ENCODE results near the gene ADRB1. TPM values are rescaled to one million over a fixed set of nuclear protein-coding genes. Genes with fewer than 3 reads are reported as not detected.
A peak's percentile ranks its signal among the peaks of the same experiment; 100 is the strongest.

Gene ADRB1
- total RNA-seq, 4 donors from 2014 or later: 0.18 to 1.1 (median 0.27) TPM; not detected in 1

DNA sequence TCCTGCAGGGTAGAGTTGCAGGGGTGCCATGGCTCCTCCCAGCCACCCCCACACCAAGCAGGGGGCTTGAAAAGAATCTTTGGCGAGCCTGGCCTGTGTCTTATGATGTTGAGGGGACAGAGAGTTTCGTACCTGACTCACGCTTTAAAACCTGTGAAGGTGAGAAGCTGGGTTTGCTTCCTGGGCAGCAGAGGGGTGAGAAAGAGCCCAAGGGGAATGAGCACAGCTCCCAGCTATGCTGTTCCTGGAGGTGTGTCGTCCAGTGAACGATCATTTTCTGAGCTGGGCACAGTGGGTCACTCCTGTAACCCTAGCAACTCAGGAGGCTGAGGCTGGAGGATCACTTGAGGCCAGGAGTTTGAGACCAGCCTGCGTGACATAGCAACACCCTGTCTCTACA is 13.5 kb upstream of the ADRB1 start:
- Histone ChIP-seq H3K36me3 (no peaks in the 10 kb centered on the region), H3K27ac (no peak overlapping the region), H3K27me3 (peaks cover 0 to 72% (median 0%) of the 10 kb centered on the region in 4 donors), H3K9me3 (no peaks in the 10 kb centered on the region), H3K4me1 (peaks cover 0 to 22% (median 12%) of the 10 kb centered on the region in 3 donors), H3K4me3 (no peak overlapping the region)
- intact Hi-C loops (cut with DNase I): no loop called here
- TF ChIP-seq, protein P1, sequence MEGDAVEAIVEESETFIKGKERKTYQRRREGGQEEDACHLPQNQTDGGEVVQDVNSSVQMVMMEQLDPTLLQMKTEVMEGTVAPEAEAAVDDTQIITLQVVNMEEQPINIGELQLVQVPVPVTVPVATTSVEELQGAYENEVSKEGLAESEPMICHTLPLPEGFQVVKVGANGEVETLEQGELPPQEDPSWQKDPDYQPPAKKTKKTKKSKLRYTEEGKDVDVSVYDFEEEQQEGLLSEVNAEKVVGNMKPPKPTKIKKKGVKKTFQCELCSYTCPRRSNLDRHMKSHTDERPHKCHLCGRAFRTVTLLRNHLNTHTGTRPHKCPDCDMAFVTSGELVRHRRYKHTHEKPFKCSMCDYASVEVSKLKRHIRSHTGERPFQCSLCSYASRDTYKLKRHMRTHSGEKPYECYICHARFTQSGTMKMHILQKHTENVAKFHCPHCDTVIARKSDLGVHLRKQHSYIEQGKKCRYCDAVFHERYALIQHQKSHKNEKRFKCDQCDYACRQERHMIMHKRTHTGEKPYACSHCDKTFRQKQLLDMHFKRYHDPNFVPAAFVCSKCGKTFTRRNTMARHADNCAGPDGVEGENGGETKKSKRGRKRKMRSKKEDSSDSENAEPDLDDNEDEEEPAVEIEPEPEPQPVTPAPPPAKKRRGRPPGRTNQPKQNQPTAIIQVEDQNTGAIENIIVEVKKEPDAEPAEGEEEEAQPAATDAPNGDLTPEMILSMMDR (IDR thresholded peaks at IDR 0.05): no peak
- TF ChIP-seq POLR2A (IDR thresholded peaks at IDR 0.05): no peak
- 79 to 91% methylated on average over 5 to 6 of the region's 6 CpGs for WGBS, 2 donors
- no peak for DNase-seq

- DNase-seq: no peak
- 65 to 77% methylated on average over 6 of the region's 6 CpGs for WGBS, 2 donors
- TF ChIP-seq, protein P1 (IDR thresholded peaks at IDR 0.05): no peak
- TF ChIP-seq POLR2A (IDR thresholded peaks at IDR 0.05): no peak
- Histone ChIP-seq H3K27ac (no peak overlapping the region), H3K9me3 (no peaks in the 10 kb centered on the region), H3K27me3 (peaks cover 0 to 74% (median 0%) of the 10 kb centered on the region in 4 donors), H3K36me3 (no peaks in the 10 kb centered on the region), H3K4me3 (no peak overlapping the region), H3K4me1 (peaks cover 0 to 12% (median 8%) of the 10 kb centered on the region in 3 donors)
- intact Hi-C loops (cut with DNase I): no loop called here
Observed at GRCh38 chr10:114031073-114031972, 12.3 kb upstream of the ADRB1 start.

DNA sequence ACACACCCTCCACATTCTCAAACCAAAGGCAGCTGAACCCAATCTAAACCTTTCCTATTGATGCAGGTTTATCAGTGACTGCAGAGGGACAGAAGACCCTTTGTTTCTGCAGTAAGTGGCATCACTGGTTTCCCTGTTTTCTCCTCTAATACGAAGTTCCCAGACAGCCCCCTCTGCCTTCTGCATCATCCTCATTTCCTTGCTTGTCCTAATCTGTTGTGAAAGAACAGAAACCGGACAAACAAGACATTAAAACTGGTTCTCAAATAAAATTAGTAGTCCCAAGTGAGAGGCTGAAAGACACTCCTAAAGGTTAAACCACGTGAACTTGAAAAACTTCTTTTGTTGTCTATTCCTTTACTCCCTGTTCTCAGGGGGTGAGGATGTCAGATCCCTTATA is 10.1 kb upstream of the ADRB1 start:
- no peak for TF ChIP-seq POLR2A (IDR thresholded peaks at IDR 0.05)
- TF ChIP-seq, protein P1 (IDR thresholded peaks at IDR 0.05): no peak
- Histone ChIP-seq H3K9me3 (no peaks in the 10 kb centered on the region), H3K27ac (no peak overlapping the region), H3K27me3 (peaks cover 0 to 75% (median 0%) of the 10 kb centered on the region in 4 donors), H3K4me3 (no peak overlapping the region), H3K36me3 (no peaks in the 10 kb centered on the region), H3K4me1 (peaks cover 0 to 4% (median 0%) of the 10 kb centered on the region in 3 donors)
- 43 to 66% methylated on average over 1 to 3 of the region's 3 CpGs for WGBS, 2 donors
- intact Hi-C loops (cut with DNase I): no loop called here
- DNase-seq: no peak

DNA sequence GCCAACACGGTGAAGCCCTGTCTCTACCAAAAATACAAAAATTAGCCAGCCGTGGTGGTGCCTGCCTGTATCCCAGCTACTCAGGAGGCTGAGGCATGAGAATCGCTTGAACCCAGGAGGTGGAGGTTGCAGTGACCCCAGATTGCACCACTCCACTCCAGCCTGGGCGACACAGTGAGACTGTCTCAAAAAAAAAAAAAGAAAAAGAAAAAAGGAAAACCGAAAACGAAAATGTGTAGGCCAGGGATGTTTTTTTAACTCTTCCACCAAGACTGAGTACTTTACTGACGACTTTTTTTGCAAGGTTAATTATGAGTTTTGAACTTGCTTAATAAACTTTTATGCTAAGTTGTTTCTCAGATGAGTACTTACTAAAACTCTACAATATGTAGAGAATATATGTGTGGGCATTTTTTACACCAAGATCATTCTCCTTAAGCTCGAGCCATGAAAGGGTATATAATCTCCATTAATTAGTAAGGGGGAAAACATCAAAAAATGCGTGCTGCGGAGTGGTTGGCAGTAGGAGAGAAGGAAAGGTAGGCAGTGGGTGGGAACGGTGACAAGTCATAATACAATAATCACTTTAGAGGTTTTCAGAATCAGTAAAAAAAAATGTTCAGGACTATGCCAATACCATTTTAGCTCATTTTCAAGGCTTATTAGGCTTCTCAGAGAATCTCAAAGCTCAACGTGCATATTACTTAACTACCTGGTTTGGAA is 8.6 kb upstream of the ADRB1 start:
- Histone ChIP-seq H3K27me3 (peaks cover 0 to 74% (median 0%) of the 10 kb centered on the region in 4 donors), H3K4me3 (no peak overlapping the region), H3K4me1 (peaks cover 0 to 4% (median 0%) of the 10 kb centered on the region in 3 donors), H3K9me3 (no peaks in the 10 kb centered on the region), H3K36me3 (no peaks in the 10 kb centered on the region), H3K27ac (peak overlapping the region in 2 of 4 donors; percentile 20 to 52)
- intact Hi-C loops (cut with DNase I): no loop called here
- no peak for TF ChIP-seq POLR2A (IDR thresholded peaks at IDR 0.05)
- DNase-seq: no peak
- WGBS, 2 donors: 81 to 83% methylated on average over 12 of the region's 12 CpGs

- 58 to 73% methylated on average over 5 of the region's 5 CpGs for WGBS, 2 donors
- no peak for DNase-seq
Observed at GRCh38 chr10:114035791-114036190, 7.9 kb upstream of the ADRB1 start.

More at GRCh38 chr10:114035791-114036190, 7.9 kb upstream of the ADRB1 start:
- intact Hi-C loops (cut with DNase I): no loop called here
- TF ChIP-seq, protein P1 (IDR thresholded peaks at IDR 0.05): no peak
- no peak for TF ChIP-seq POLR2A (IDR thresholded peaks at IDR 0.05)
- Histone ChIP-seq H3K9me3 (no peaks in the 10 kb centered on the region), H3K27ac (peak overlapping the region in 1 of 4 donors; percentile 52), H3K4me3 (no peak overlapping the region), H3K27me3 (peaks cover 0 to 75% (median 0%) of the 10 kb centered on the region in 4 donors), H3K36me3 (no peaks in the 10 kb centered on the region), H3K4me1 (peaks cover 0 to 4% (median 0%) of the 10 kb centered on the region in 3 donors)
